ENCODE data around the gene CASP8AP2. TPM values are rescaled to one million over a fixed set of nuclear protein-coding genes. Genes with fewer than 3 reads are reported as not detected.

The CASP8AP2 gene
- total and polyA plus RNA-seq, 12 donors = 4.8 to 17.9 (median 9.0) TPM

DNA sequence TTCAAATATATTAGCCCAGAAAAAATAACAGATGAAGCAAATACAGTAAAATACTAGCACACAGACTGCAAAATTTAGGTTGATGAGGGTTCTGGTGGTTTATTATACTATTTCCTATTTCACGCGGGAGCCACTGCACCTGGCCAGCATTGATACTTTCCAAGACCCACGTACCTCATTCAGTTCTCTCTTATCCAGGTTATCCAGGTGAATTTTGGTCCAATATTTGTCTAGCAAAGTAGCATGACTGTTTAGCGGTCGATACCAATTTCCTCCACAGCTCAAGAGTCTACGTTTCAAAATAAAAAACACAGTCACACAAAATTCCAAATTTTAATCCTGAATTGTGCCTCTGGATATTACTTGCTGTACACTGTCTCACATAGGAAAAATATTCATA is 44.8 kb upstream of the CASP8AP2 start:
- no peaks in the 10 kb centered on the region for H3K27me3 ChIP-seq
- no peaks in the 10 kb centered on the region for H3K9me3 ChIP-seq (replicated peaks in 1 of 3)
- H3K27ac ChIP-seq = no peak overlapping the region
- H3K4me1 ChIP-seq (replicated peaks in 1 of 2) = no peaks in the 10 kb centered on the region
- TF ChIP-seq, protein P1, sequence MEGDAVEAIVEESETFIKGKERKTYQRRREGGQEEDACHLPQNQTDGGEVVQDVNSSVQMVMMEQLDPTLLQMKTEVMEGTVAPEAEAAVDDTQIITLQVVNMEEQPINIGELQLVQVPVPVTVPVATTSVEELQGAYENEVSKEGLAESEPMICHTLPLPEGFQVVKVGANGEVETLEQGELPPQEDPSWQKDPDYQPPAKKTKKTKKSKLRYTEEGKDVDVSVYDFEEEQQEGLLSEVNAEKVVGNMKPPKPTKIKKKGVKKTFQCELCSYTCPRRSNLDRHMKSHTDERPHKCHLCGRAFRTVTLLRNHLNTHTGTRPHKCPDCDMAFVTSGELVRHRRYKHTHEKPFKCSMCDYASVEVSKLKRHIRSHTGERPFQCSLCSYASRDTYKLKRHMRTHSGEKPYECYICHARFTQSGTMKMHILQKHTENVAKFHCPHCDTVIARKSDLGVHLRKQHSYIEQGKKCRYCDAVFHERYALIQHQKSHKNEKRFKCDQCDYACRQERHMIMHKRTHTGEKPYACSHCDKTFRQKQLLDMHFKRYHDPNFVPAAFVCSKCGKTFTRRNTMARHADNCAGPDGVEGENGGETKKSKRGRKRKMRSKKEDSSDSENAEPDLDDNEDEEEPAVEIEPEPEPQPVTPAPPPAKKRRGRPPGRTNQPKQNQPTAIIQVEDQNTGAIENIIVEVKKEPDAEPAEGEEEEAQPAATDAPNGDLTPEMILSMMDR (IDR thresholded peaks at IDR 0.05) = no peak
- TF ChIP-seq POLR2A (IDR thresholded peaks at IDR 0.05) = no peak
- H3K4me3 ChIP-seq = no peak overlapping the region
- H3K36me3 ChIP-seq (replicated peaks in 1 of 2) = peaks cover 0 to 59% of the 10 kb centered on the region in 2 donors
- intact Hi-C loops (cut with DNase I) = no loop called here
- WGBS, 4 donors = 92 to 97% (median 97%) methylated on average over 6 of the region's 6 CpGs
- DNase-seq = no peak

DNA sequence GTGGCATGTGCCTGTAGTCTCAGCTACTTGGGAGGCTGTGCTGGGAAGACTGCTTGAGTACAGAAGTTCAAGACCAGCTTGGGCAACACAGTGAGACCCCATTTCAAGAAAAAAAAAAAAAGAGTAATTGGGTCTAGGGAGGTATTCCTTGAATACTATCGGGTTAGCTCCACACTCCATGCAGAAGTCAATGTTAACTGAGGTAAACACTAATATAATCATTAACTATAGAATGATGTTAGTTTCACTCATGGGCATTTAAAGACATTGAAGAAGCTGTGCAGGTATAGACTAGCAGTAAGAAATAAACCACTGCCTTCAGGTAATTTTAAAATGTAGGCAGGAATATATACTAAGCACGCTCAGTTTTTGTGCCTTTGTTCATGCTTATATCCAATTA is 42.7 kb upstream of the CASP8AP2 start:
- Histone ChIP-seq H3K4me1 (replicated peaks in 1 of 2) (no peaks in the 10 kb centered on the region), H3K27ac (no peak overlapping the region), H3K9me3 (replicated peaks in 1 of 3) (no peaks in the 10 kb centered on the region), H3K27me3 (no peaks in the 10 kb centered on the region), H3K36me3 (replicated peaks in 1 of 2) (peaks cover 0 to 60% of the 10 kb centered on the region in 2 donors), H3K4me3 (no peak overlapping the region)
- 88 to 98% (median 94%) methylated on average over 2 of the region's 2 CpGs for WGBS, 4 donors
- DNase-seq = no peak
- TF ChIP-seq, protein P1 (IDR thresholded peaks at IDR 0.05) = no peak
- no peak for TF ChIP-seq POLR2A (IDR thresholded peaks at IDR 0.05)
- intact Hi-C loops (cut with DNase I) = no loop called here

DNA sequence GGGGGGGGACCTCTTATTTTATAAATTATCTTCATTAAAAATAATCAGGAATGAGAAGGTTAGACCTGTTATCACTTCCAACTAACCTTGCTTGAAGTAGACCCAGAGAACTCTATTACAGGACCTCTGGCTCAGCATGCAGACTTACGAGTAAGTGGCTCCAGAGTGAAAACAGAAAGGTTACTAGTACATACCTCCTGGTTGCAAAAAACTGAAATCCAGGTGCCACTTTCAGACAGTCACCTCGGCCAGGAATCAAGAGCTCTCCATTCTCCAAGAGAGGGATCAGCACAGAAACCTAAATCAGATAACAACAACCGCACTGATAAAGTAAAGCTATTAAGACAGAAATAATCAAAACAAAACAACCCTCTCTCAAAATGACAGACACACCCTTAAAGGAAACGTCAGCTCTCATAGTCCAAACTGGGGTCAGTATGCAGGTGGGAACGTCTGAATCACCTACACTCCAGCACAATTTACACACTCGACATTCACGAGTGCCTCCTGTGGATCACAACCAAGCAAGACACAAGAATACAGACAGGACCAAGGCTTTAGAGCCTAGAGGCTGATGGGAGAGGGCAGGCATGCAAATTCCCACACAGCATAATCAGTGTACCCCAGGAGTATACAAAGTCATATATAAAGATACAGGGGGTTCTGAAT is 41.9 kb upstream of the CASP8AP2 start:
- no peaks in the 10 kb centered on the region for H3K9me3 ChIP-seq (replicated peaks in 1 of 3)
- WGBS, 4 donors = 85 to 89% (median 87%) methylated on average over 7 of the region's 7 CpGs
- peaks cover 0 to 59% of the 10 kb centered on the region in 2 donors for H3K36me3 ChIP-seq (replicated peaks in 1 of 2)
- intact Hi-C loops (cut with DNase I) = no loop called here
- no peaks in the 10 kb centered on the region for H3K27me3 ChIP-seq
- H3K4me3 ChIP-seq = no peak overlapping the region
- DNase-seq = no peak
- H3K27ac ChIP-seq = no peak overlapping the region
- TF ChIP-seq POLR2A (IDR thresholded peaks at IDR 0.05) = no peak
- TF ChIP-seq, protein P1 (IDR thresholded peaks at IDR 0.05) = no peak
- no peaks in the 10 kb centered on the region for H3K4me1 ChIP-seq (replicated peaks in 1 of 2)

DNA sequence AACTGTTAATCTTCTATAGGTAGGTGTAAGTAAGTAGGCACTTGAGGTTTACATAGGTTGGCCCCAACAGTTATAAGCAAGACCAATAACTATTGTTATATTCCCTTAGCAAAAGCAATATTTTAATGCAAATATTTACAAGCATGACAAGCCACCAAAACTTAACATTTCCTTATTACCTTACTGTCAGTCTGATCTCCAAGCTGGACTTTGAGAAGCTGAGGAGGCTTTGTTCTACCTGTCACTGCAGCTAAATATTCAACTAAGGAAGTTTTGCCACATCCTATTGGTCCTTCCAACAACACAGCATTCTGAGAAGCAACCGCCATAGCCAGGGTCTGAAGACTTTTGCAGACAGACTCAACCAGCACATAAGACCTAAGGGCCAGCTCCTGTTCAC is 39.7 kb upstream of the CASP8AP2 start:
- no peaks in the 10 kb centered on the region for H3K9me3 ChIP-seq (replicated peaks in 1 of 3)
- H3K36me3 ChIP-seq (replicated peaks in 1 of 2) = peaks cover 0 to 46% of the 10 kb centered on the region in 2 donors
- 95 to 100% (median 98%) methylated on average over 1 of the region's 1 CpG for WGBS, 4 donors
- DNase-seq = no peak
- H3K4me3 ChIP-seq = no peak overlapping the region
- H3K27ac ChIP-seq = no peak overlapping the region
- no peaks in the 10 kb centered on the region for H3K27me3 ChIP-seq
- intact Hi-C loops (cut with DNase I) = no loop called here
- no peaks in the 10 kb centered on the region for H3K4me1 ChIP-seq (replicated peaks in 1 of 2)
- no peak for TF ChIP-seq POLR2A (IDR thresholded peaks at IDR 0.05)
- TF ChIP-seq, protein P1 (IDR thresholded peaks at IDR 0.05) = no peak
